A673 (cell line): ENCODE measurements around the gene UBE2E1.

Source experiments
- CTCF ChIP-seq: fragments of 300-800, 200-600 bp; sonication (generic); conservative IDR thresholded peaks from 2 replicates; pipeline ENCODE4 v1.5.1; 2017; ENCODE audit warnings: low read depth, mild to moderate bottlenecking, antibody characterized with exemption, low read length, moderate library complexity, mixed read lengths
- EZH2 ChIP-seq: fragments of 200-600 bp; sonication (generic); IDR thresholded peaks from 2 replicates; pipeline ENCODE4 v1.6.1; 2017; ENCODE audit warnings: borderline replicate concordance, low read depth, mild to moderate bottlenecking, mixed read lengths, antibody characterized with exemption, low read length; ENCODE audit not compliant: poor library complexity, severe bottlenecking

GRCh38 chr3:23826382-23827064 lies 20.8 kb downstream of the UBE2E1 start:
- TF ChIP-seq CTCF, result no peak
- TF ChIP-seq EZH2, result no peak
